IMR-90 (cell line): ENCODE measurements around the gene TMPRSS3. TPM values are rescaled to one million over a fixed set of nuclear protein-coding genes. Genes with fewer than 3 reads are reported as not detected.

ENCODE experiments used
- ATAC-seq: fragments of 200-7000 bp; cut with Tn5 transposase; 2 replicates; pipeline ENCODE4 v1.9.1; 2020; ENCODE audit warnings: low read depth, mild to moderate bottlenecking, moderate library complexity
- BruUV-seq: library from RNA; stranded (reverse); fragments of 400-500 nt; replicated peaks from 2 replicates; lab custom pipeline; 2021; lab: Mats Ljungman, UMichigan
- CTCF ChIA-PET: fragments of 300-600 bp; formaldehyde crosslinking; extraction: SDS; loops from one replicate; lab custom pipeline; 2021; ENCODE audit warnings: antibody characterized with exemption; lab: Yijun Ruan, JAX
- POLR2A ChIA-PET: fragments of 300-600 bp; sonication (Branson Sonifier 250); formaldehyde crosslinking; loops from one replicate; lab custom pipeline; 2022; ENCODE audit warnings: antibody characterized with exemption; ENCODE audit not compliant: unreplicated experiment; lab: Charles Lee
- DNase-seq: peaks from one replicate; pipeline ENCODE4 v3.0.0; 2013
- H2AFZ ChIP-seq: replicated peaks from 2 replicates; pipeline ENCODE3; 2013; ENCODE audit warnings: low read length, mild to moderate bottlenecking; ENCODE audit not compliant: poor library complexity
- H2AK5ac ChIP-seq: 2 replicates; pipeline ENCODE4 v1.6.1; 2013; ENCODE audit warnings: low read depth, low read length, inconsistent platforms
- H2AK9ac ChIP-seq: replicated peaks from 2 replicates; pipeline ENCODE3; 2013; ENCODE audit warnings: mild to moderate bottlenecking, low read depth, low read length, moderate library complexity; ENCODE audit not compliant: poor library complexity
- H2BK120ac ChIP-seq: 2 replicates; pipeline ENCODE4 v1.6.1; 2013; ENCODE audit warnings: low read depth, low read length, inconsistent platforms
- H2BK15ac ChIP-seq: 3 replicates; pipeline ENCODE4 v1.6.1; 2013; ENCODE audit warnings: low read depth, low read length, inconsistent platforms
- H2BK20ac ChIP-seq: 2 replicates; pipeline ENCODE4 v1.6.1; 2013; ENCODE audit warnings: low read depth, mild to moderate bottlenecking, inconsistent platforms, low read length, moderate library complexity
- H2BK5ac ChIP-seq: 2 replicates; pipeline ENCODE4 v1.6.1; 2013; ENCODE audit warnings: mild to moderate bottlenecking, low read depth, low read length, inconsistent platforms; ENCODE audit not compliant: poor library complexity, severe bottlenecking
- H3K14ac ChIP-seq: replicated peaks from 2 replicates; pipeline ENCODE4 v1.6.1; 2013; ENCODE audit warnings: low read depth, low read length, inconsistent platforms
- H3K18ac ChIP-seq: 2 replicates; pipeline ENCODE4 v1.6.1; 2013; ENCODE audit warnings: low read depth, low read length, control low read depth
- H3K23ac ChIP-seq: 2 replicates; pipeline ENCODE4 v1.6.1; 2013; ENCODE audit warnings: low read depth, low read length, inconsistent platforms
- H3K27ac ChIP-seq: 2 replicates; pipeline ENCODE4 v1.5.1; 2013; ENCODE audit warnings: mild to moderate bottlenecking, control low read depth, low read length; ENCODE audit not compliant: insufficient read depth
- H3K27me3 ChIP-seq: 2 replicates; pipeline ENCODE4 v1.6.1; 2013; ENCODE audit warnings: low read length; ENCODE audit not compliant: control insufficient read depth, insufficient read depth
- H3K36me3 ChIP-seq: 2 replicates; pipeline ENCODE4 v1.6.1; 2013; ENCODE audit warnings: low read length, mixed read lengths; ENCODE audit not compliant: control insufficient read depth, insufficient read depth
- H3K4ac ChIP-seq: 2 replicates; pipeline ENCODE4 v1.6.1; 2013; ENCODE audit warnings: low read depth, low read length, inconsistent platforms
- H3K4me1 ChIP-seq: 2 replicates; pipeline ENCODE4 v1.6.1; 2013; ENCODE audit warnings: low read length, mixed read lengths; ENCODE audit not compliant: control insufficient read depth, insufficient read depth
- H3K4me2 ChIP-seq: 2 replicates; pipeline ENCODE4 v1.6.1; 2013; ENCODE audit warnings: low read depth, mild to moderate bottlenecking, control low read depth, low read length, moderate library complexity
- H3K4me3 ChIP-seq: 2 replicates; pipeline ENCODE4 v1.5.1; 2013; ENCODE audit warnings: low read depth, mild to moderate bottlenecking, control low read depth, low read length, moderate library complexity; ENCODE audit not compliant: insufficient read depth
- H3K56ac ChIP-seq: 2 replicates; pipeline ENCODE4 v1.6.1; 2013; ENCODE audit warnings: low read length, inconsistent platforms; ENCODE audit not compliant: insufficient read depth; ENCODE audit errors: extremely low read depth
- H3K79me1 ChIP-seq, 2 experiments: 2 replicates each; pipeline ENCODE4 v1.6.1; 2013; ENCODE audit warnings: low read length in 2 of 2, inconsistent platforms in 1 of 2, low read depth in 1 of 2
- H3K9ac ChIP-seq: 2 replicates; pipeline ENCODE4 v1.6.1; 2013; ENCODE audit warnings: low read depth, low read length, control low read depth
- H3K9me1 ChIP-seq: 2 replicates; pipeline ENCODE4 v1.6.1; 2013; ENCODE audit warnings: low read length, inconsistent platforms; ENCODE audit not compliant: insufficient read depth
- H3K9me3 ChIP-seq: 2 replicates; pipeline ENCODE4 v1.6.1; 2013; ENCODE audit warnings: low read length; ENCODE audit not compliant: control insufficient read depth, insufficient read depth
- H4K20me1 ChIP-seq: 2 replicates; pipeline ENCODE4 v1.6.1; 2013; ENCODE audit warnings: low read length, inconsistent platforms; ENCODE audit not compliant: insufficient read depth
- H4K5ac ChIP-seq: 2 replicates; pipeline ENCODE4 v1.6.1; 2013; ENCODE audit warnings: mild to moderate bottlenecking, low read depth, low read length, control low read depth
- H4K8ac ChIP-seq, 2 experiments: 2 replicates each; pipeline ENCODE4 v1.6.1; 2013; ENCODE audit warnings: low read depth in 2 of 2, low read length in 2 of 2, control low read depth in 1 of 2, inconsistent platforms in 1 of 2
- H4K91ac ChIP-seq: 2 replicates; pipeline ENCODE4 v1.6.1; 2013; ENCODE audit warnings: low read depth, low read length, inconsistent platforms; ENCODE audit not compliant: insufficient read depth
- BHLHE40 ChIP-seq: fragments of 150-350 bp; IDR thresholded peaks from 2 replicates; pipeline ENCODE4 v1.6.1; 2016; ENCODE audit warnings: mild to moderate bottlenecking, low read depth, low read length
- CEBPB ChIP-seq: IDR thresholded peaks from 2 replicates; pipeline ENCODE4 v1.6.1; 2012; ENCODE audit warnings: low read depth, low read length, improper control_type of control experiment
- CHD1 ChIP-seq: IDR thresholded peaks from 2 replicates; pipeline ENCODE4 v1.6.1; 2012; ENCODE audit warnings: low read depth, low read length, improper control_type of control experiment
- CTCF ChIP-seq: conservative IDR thresholded peaks from 2 replicates; pipeline ENCODE4 v1.5.1; 2012; ENCODE audit warnings: mild to moderate bottlenecking, low read depth, low read length, improper control_type of control experiment
- ELK1 ChIP-seq: fragments of 150-350 bp; IDR thresholded peaks from 2 replicates; pipeline ENCODE4 v1.6.1; 2016; ENCODE audit warnings: low read depth, mild to moderate bottlenecking, low read length, moderate library complexity, borderline replicate concordance
- FOS ChIP-seq: fragments of 150-350 bp; IDR thresholded peaks from 2 replicates; pipeline ENCODE4 v1.6.1; 2016; ENCODE audit warnings: low read depth, low read length
- MAFK ChIP-seq: IDR thresholded peaks from 2 replicates; pipeline ENCODE4 v1.6.1; 2012; ENCODE audit warnings: low read depth, low read length, improper control_type of control experiment
- MAZ ChIP-seq: IDR thresholded peaks from 2 replicates; pipeline ENCODE4 v1.6.1; 2012; ENCODE audit warnings: low read depth, mild to moderate bottlenecking, low read length, improper control_type of control experiment, moderate library complexity, borderline replicate concordance
- MXI1 ChIP-seq: IDR thresholded peaks from 2 replicates; pipeline ENCODE4 v1.6.1; 2012; ENCODE audit warnings: low read depth, mild to moderate bottlenecking, low read length, moderate library complexity, borderline replicate concordance
- NFE2L2 ChIP-seq: fragments of 150-350 bp; IDR thresholded peaks from 2 replicates; pipeline ENCODE4 v1.6.1; 2016; ENCODE audit warnings: low read depth, mild to moderate bottlenecking, low read length
- POLR2A ChIP-seq: IDR thresholded peaks from 2 replicates; pipeline ENCODE4 v1.6.1; 2012; ENCODE audit warnings: mild to moderate bottlenecking, low read depth, low read length
- RAD21 ChIP-seq: IDR thresholded peaks from 2 replicates; pipeline ENCODE4 v1.6.1; 2012; ENCODE audit warnings: low read length, improper control_type of control experiment
- RCOR1 ChIP-seq: IDR thresholded peaks from 2 replicates; pipeline ENCODE4 v1.6.1; 2012; ENCODE audit warnings: mild to moderate bottlenecking, low read length, improper control_type of control experiment; ENCODE audit not compliant: insufficient replicate concordance
- RFX5 ChIP-seq: IDR thresholded peaks from 2 replicates; pipeline ENCODE4 v1.8.0; 2012; ENCODE audit warnings: low read depth, mild to moderate bottlenecking, low read length, moderate library complexity
- SMC3 ChIP-seq: fragments of 150-350 bp; IDR thresholded peaks from 2 replicates; pipeline ENCODE4 v1.6.1; 2016; ENCODE audit warnings: low read depth, mild to moderate bottlenecking, antibody characterized with exemption, low read length, moderate library complexity
- USF2 ChIP-seq: fragments of 150-350 bp; IDR thresholded peaks from 2 replicates; pipeline ENCODE4 v1.6.1; 2017; ENCODE audit warnings: mild to moderate bottlenecking, antibody characterized with exemption, low read length, low read depth
- WGBS, 2 experiments: methylation state at CpG; one replicate each; pipeline versions ENCODE4 v1.1.5 to v1.1.7; 2013; ENCODE audit warnings: missing lambda C conversion rate in 2 of 2; ENCODE audit not compliant: insufficient read length in 1 of 2; ENCODE audit errors: extremely low coverage in 2 of 2; 5-methylcytosine and 5-hydroxymethylcytosine counted together
- dilution Hi-C: fragments of 300-500 bp; cut with HindIII; formaldehyde crosslinking; loops from one replicate; pipeline ENCODE4 v1.14.3; 2018; ENCODE audit warnings: low sequenced_read_pairs; ENCODE audit not compliant: unreplicated experiment
- in situ Hi-C: fragments of 300-500 bp; cut with MboI; formaldehyde crosslinking; loops from 3 replicates; pipeline ENCODE4 v1.14.3; 2019; ENCODE audit warnings: low sequenced_read_pairs, inconsistent platforms, mixed read lengths
- intact Hi-C: fragments of 100-400 bp; cut with micrococcal nuclease; formaldehyde crosslinking; loops from 2 replicates; pipeline ENCODE4 v1.10.0; 2022
- polyA plus RNA-seq, 3 experiments: library from polyadenylated mRNA; depleted of rRNA; stranded (reverse); fragments of >200 nt; gene quantifications; 2 replicates each; pipeline ENCODE4 v1.2.3, GENCODE V29; 2012; ENCODE audit warnings: low replicate concordance in 1 of 3
- total RNA-seq: library from RNA; depleted of rRNA; stranded (reverse); fragments of >200 nt; gene quantifications from 2 replicates; pipeline ENCODE4 v1.2.3, GENCODE V29; 2012

Gene TMPRSS3
- total and polyA plus RNA-seq, 2 of the 4 experiments (the other 2 are of a cell fraction), result not detected

GRCh38 chr21:42418886-42419285 lies 23.0 kb upstream of the TMPRSS3 start:
- in situ Hi-C loops, result no loop called here
- H4K8ac ChIP-seq, result no peak overlapping the region

More at GRCh38 chr21:42418886-42419285, 23.0 kb upstream of the TMPRSS3 start:
- no peak overlapping the region for H4K5ac ChIP-seq
- CTCF ChIA-PET, result no interaction called here
- H3K9ac ChIP-seq, result no peak overlapping the region
- no peak overlapping the region for H2BK15ac ChIP-seq
- H2BK120ac ChIP-seq, result no peak overlapping the region
- no peak overlapping the region for H3K18ac ChIP-seq
- no peak overlapping the region for H3K4me2 ChIP-seq
- intact Hi-C loops, result no loop called here
- ATAC-seq (no peak), DNase-seq (no peak)
- no peak overlapping the region for H2AK5ac ChIP-seq
- no peak overlapping the region for H3K27ac ChIP-seq
- no peak overlapping the region for H2AK9ac ChIP-seq
- H3K4me3 ChIP-seq, result no peak overlapping the region
- no peak overlapping the region for H3K56ac ChIP-seq
- WGBS, 2 experiments, result no CpG with 5 or more reads among the region's 4 CpGs
- no peak overlapping the region for H3K4ac ChIP-seq
- no peak overlapping the region for H2BK5ac ChIP-seq
- peaks cover 5% of the 10 kb centered on the region; the same call in 1 of the 2 replicates for H3K4me1 ChIP-seq
- no peaks in the 10 kb centered on the region for H3K9me3 ChIP-seq
- H3K79me1 ChIP-seq, result no peaks in the 10 kb centered on the region
- H3K27me3 ChIP-seq, result peaks cover 15% of the 10 kb centered on the region; the same call in 1 of the 2 replicates
- dilution Hi-C loops, result no loop called here
- H3K23ac ChIP-seq, result no peak overlapping the region
- no peak overlapping the region for H4K91ac ChIP-seq
- POLR2A ChIA-PET, result no interaction called here
- no peak overlapping the region for H2BK20ac ChIP-seq
- BruUV-seq, result no TSS peak
- TF ChIP-seq USF2, result no peak
- no peak for TF ChIP-seq NFE2L2
- TF ChIP-seq SMC3, result no peak
- no peak for TF ChIP-seq RAD21
- no peak for TF ChIP-seq MAZ
- TF ChIP-seq RCOR1, result no peak
- no peak for TF ChIP-seq RFX5
- TF ChIP-seq MXI1, result no peak
- TF ChIP-seq BHLHE40, result no peak
- no peak for TF ChIP-seq MAFK
- no peak for TF ChIP-seq CEBPB
- no peak for TF ChIP-seq ELK1
- no peak for TF ChIP-seq FOS
- TF ChIP-seq CHD1, result no peak
- TF ChIP-seq POLR2A, result no peak
- no peak for TF ChIP-seq CTCF
- no peak overlapping the region for H2AFZ ChIP-seq
- H3K9me1 ChIP-seq, result no peaks in the 10 kb centered on the region
- H3K36me3 ChIP-seq, result no peaks in the 10 kb centered on the region
- no peaks in the 10 kb centered on the region for H4K20me1 ChIP-seq
- H3K14ac ChIP-seq, result no peak overlapping the region
